Panc1 (cell line): ENCODE results near the gene PADI6. TPM values are rescaled to one million over a fixed set of nuclear protein-coding genes. Genes with fewer than 3 reads are reported as not detected.

ENCODE experiments used
- ATAC-seq: fragments of 200-7000 bp; cut with Tn5 transposase; 2 replicates; pipeline ENCODE4 v1.9.1; 2020; ENCODE audit warnings: mild to moderate bottlenecking, moderate library complexity
- BruUV-seq: library from RNA; stranded (reverse); fragments of 400-500 nt; replicated peaks from 2 replicates; lab custom pipeline; 2021; lab: Mats Ljungman, UMichigan
- CTCF ChIA-PET: fragments of 300-600 bp; sonication (Branson Sonifier 250); formaldehyde crosslinking; loops from one replicate; lab custom pipeline; 2022; ENCODE audit warnings: antibody characterized with exemption; lab: Charles Lee
- POLR2A ChIA-PET: fragments of 300-600 bp; sonication (Branson Sonifier 250); formaldehyde crosslinking; loops from one replicate; lab custom pipeline; 2022; ENCODE audit warnings: antibody characterized with exemption; lab: Charles Lee
- DNase-seq: peaks from one replicate; pipeline ENCODE4 v3.0.0-alpha.2; 2010; ENCODE audit warnings: low read depth, low spot score
- H3K27ac ChIP-seq: 2 replicates; pipeline ENCODE4 v1.5.1; 2011; ENCODE audit warnings: mild to moderate bottlenecking, low read length, inconsistent platforms
- H3K27me3 ChIP-seq: fragments of 200-500 bp; sonication (Bioruptor generic); 2 replicates; pipeline ENCODE4 v1.6.0; 2014; ENCODE audit warnings: low read length, inconsistent platforms; ENCODE audit not compliant: control insufficient read depth, insufficient read depth
- H3K36me3 ChIP-seq: fragments of 200-500 bp; sonication (Bioruptor generic); 2 replicates; pipeline ENCODE4 v1.5.1; 2014; ENCODE audit warnings: inconsistent platforms, mild to moderate bottlenecking, low read length, moderate library complexity; ENCODE audit not compliant: control insufficient read depth, insufficient read depth
- H3K4me1 ChIP-seq: 2 replicates; pipeline ENCODE4 v1.5.1; 2011; ENCODE audit warnings: inconsistent platforms, mild to moderate bottlenecking, low read length, moderate library complexity; ENCODE audit not compliant: control insufficient read depth, insufficient read depth
- H3K4me3 ChIP-seq, 2 experiments: 2 replicates each; pipeline ENCODE4 v1.5.1; 2011 to 2012; ENCODE audit warnings: low read depth in 2 of 2, low read length in 2 of 2, mild to moderate bottlenecking in 2 of 2, inconsistent platforms in 1 of 2, moderate library complexity in 1 of 2
- H3K9me3 ChIP-seq: fragments of 200-500 bp; sonication (Bioruptor generic); 2 replicates; pipeline ENCODE4 v1.5.1; 2014; ENCODE audit warnings: low read depth, mild to moderate bottlenecking, inconsistent platforms, low read length, moderate library complexity; ENCODE audit not compliant: control insufficient read depth, insufficient read depth
- POLR2AphosphoS5 ChIP-seq: IDR thresholded peaks from 2 replicates; pipeline ENCODE4 v1.6.1; 2012; ENCODE audit warnings: mild to moderate bottlenecking, low read depth, low read length, moderate library complexity
- SIN3A ChIP-seq: IDR thresholded peaks from 2 replicates; pipeline ENCODE4 v1.6.1; 2012; ENCODE audit warnings: low read depth, mild to moderate bottlenecking, low read length, moderate library complexity, borderline replicate concordance; ENCODE audit not compliant: insufficient read depth
- TCF7L2 ChIP-seq: IDR thresholded peaks from 2 replicates; pipeline ENCODE4 v1.6.1; 2011; ENCODE audit warnings: mild to moderate bottlenecking, low read depth, low read length, inconsistent platforms
- in situ Hi-C: cut with HindIII; loops from 2 replicates; pipeline ENCODE4 v1.10.0; 2016; ENCODE audit warnings: low sequenced_read_pairs, low pct_unique_long_range_greater_than_20kb
- intact Hi-C: fragments of 100-400 bp; cut with micrococcal nuclease; formaldehyde crosslinking; loops from one replicate; pipeline ENCODE4 v1.10.0; 2022; ENCODE audit not compliant: unreplicated experiment
- total RNA-seq: library from RNA; stranded (reverse); gene quantifications from one replicate; pipeline ENCODE4 v1.2.1, GENCODE V29; 2021; ENCODE audit not compliant: unreplicated experiment
- TF ChIP-seq, protein P1 (sequence below), 2 experiments: IDR thresholded peaks; 2 replicates each; pipeline ENCODE4 v1.6.1; 2011 to 2012; ENCODE audit warnings: low read depth in 2 of 2, control low read depth in 1 of 2, low read length in 1 of 2, mild to moderate bottlenecking in 1 of 2, moderate library complexity in 1 of 2; ENCODE audit not compliant: insufficient read depth in 1 of 2
- TF ChIP-seq, protein P2 (sequence below): fragments of 450-650 bp; IDR thresholded peaks from 2 replicates; pipeline ENCODE4 v1.5.1; 2017; ENCODE audit warnings: mild to moderate bottlenecking

PADI6 gene
- total RNA-seq, 1 experiment from 2014 or later, result not detected

DNA sequence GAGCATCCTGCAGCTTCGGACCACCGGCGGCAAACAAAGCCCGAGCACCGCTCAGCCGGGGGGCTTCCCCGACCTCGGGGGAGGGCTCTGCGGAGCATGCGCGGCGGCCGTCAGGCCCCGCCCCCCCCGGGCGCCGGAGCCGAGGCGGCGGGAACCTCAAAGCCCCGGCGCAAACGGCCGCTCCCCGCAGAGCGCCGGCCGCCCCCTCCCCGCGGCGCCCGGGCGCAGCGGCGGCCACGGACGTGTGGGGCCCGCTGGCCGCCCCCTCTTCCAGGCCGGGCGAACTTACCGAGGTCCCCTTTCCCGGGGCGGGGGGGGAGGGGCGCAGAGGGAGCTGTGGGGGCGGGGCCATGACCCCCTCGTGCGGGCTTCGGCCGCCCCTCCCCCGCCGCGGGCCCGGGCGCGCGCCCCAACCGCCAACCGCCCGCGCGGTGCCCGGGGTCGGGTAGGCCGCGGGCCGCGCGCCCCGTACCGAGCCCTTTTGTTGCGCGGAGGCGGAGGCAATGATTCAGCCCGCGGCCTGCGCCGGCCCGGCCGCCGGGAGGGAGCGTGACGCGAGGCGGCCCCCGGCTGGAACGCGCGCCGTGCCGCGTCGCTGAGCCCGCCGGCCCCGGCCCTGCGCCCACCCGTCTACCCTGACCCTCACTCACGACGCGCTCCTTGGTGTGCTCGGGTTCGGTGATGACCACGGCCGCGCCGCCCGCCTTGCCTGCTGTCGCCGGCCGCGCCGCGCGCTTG, 65.8 kb downstream of the PADI6 start:
- ChIA-PET POLR2A (interaction anchor here (0.6 kb wide), 1 partner anchor 227 kb away, joined by 3 read pairs; no protein-coding TSS in a partner anchor), CTCF (interaction anchor here (0.5 kb wide), 1 partner anchor 40 kb away, joined by 5 read pairs; no protein-coding TSS in a partner anchor)
- peak; percentile 71 for ATAC-seq
- intact Hi-C loops, result no loop called here
- TF ChIP-seq SIN3A (no peak), TCF7L2 (peak; percentile 58; the same call in 1 of the 2 replicates), POLR2AphosphoS5 (0 out of 2 replicates have a peak, but pooled peaks have one; percentile 26)
- TF ChIP-seq, protein P1, sequence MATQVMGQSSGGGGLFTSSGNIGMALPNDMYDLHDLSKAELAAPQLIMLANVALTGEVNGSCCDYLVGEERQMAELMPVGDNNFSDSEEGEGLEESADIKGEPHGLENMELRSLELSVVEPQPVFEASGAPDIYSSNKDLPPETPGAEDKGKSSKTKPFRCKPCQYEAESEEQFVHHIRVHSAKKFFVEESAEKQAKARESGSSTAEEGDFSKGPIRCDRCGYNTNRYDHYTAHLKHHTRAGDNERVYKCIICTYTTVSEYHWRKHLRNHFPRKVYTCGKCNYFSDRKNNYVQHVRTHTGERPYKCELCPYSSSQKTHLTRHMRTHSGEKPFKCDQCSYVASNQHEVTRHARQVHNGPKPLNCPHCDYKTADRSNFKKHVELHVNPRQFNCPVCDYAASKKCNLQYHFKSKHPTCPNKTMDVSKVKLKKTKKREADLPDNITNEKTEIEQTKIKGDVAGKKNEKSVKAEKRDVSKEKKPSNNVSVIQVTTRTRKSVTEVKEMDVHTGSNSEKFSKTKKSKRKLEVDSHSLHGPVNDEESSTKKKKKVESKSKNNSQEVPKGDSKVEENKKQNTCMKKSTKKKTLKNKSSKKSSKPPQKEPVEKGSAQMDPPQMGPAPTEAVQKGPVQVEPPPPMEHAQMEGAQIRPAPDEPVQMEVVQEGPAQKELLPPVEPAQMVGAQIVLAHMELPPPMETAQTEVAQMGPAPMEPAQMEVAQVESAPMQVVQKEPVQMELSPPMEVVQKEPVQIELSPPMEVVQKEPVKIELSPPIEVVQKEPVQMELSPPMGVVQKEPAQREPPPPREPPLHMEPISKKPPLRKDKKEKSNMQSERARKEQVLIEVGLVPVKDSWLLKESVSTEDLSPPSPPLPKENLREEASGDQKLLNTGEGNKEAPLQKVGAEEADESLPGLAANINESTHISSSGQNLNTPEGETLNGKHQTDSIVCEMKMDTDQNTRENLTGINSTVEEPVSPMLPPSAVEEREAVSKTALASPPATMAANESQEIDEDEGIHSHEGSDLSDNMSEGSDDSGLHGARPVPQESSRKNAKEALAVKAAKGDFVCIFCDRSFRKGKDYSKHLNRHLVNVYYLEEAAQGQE (IDR thresholded peaks at IDR 0.05; ENCODE audit: insufficient read depth in 1 of 2, low read depth in 2 of 2, low read length in 1 of 2), result no peak
- TF ChIP-seq, protein P2, sequence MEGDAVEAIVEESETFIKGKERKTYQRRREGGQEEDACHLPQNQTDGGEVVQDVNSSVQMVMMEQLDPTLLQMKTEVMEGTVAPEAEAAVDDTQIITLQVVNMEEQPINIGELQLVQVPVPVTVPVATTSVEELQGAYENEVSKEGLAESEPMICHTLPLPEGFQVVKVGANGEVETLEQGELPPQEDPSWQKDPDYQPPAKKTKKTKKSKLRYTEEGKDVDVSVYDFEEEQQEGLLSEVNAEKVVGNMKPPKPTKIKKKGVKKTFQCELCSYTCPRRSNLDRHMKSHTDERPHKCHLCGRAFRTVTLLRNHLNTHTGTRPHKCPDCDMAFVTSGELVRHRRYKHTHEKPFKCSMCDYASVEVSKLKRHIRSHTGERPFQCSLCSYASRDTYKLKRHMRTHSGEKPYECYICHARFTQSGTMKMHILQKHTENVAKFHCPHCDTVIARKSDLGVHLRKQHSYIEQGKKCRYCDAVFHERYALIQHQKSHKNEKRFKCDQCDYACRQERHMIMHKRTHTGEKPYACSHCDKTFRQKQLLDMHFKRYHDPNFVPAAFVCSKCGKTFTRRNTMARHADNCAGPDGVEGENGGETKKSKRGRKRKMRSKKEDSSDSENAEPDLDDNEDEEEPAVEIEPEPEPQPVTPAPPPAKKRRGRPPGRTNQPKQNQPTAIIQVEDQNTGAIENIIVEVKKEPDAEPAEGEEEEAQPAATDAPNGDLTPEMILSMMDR, result no peak
- Histone ChIP-seq H3K27ac (peak overlapping the region; percentile 92), H3K9me3 (no peaks in the 10 kb centered on the region), H3K36me3 (peaks cover 2% of the 10 kb centered on the region; the same call in 1 of the 2 replicates), H3K27me3 (no peaks in the 10 kb centered on the region), H3K4me1 (peaks cover 39% of the 10 kb centered on the region), H3K4me3 (peak overlapping the region; percentile 81 to 93)
- no TSS peak for BruUV-seq
- no peak for DNase-seq
- in situ Hi-C loops, result no loop called here

DNA sequence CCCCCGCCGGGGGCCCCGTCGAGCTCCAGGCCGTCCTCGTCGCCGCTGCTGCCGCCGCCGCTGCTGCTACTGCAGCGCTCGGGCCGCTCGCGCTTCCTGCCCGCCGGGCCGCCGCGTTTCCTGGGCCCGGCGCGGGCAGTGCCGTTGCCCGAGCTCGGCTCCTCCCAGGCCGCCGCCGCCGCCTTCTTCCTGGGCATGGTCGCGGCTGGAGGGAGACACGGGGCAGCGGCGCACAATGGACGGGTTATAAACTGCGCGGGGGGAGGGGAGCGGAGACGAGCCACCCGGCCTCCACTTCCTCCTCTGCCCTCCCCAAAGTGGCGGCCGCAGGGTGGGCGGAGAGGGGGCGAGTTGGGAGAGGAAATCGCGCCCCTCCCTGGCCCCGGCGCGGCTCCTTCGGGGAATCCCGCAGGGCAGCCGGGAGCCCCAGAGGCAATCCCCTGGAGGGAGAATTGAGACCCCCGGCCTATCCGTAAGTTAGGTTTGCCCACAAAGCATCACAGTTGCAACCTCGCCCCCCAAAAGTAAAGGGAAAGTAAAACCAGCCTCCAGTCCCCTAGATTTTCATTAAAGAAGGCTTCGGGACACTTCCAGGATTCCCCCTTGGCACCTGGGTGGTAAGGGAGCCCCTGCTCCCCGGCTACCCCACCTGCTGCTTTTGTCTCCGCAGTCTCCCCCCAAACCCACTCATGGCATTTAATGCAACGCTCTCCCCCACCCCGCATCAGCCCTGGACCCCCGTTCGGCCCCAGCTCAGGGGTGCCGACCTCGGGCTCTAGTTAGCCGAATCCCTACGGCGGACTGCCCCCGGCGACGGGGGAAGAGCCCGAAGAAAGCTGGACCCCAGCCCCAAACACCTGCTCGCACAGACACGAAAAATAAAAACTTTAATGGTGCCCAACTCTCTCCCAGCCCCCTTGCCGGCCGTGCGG, 66.6 kb downstream of the PADI6 start:
- DNase-seq (no peak), ATAC-seq (peak; percentile 69)
- Histone ChIP-seq H3K36me3 (peaks cover 2% of the 10 kb centered on the region; the same call in 1 of the 2 replicates), H3K27me3 (no peaks in the 10 kb centered on the region), H3K4me1 (peaks cover 43% of the 10 kb centered on the region), H3K27ac (peak overlapping the region; percentile 96), H3K9me3 (no peaks in the 10 kb centered on the region), H3K4me3 (peak overlapping the region; percentile 81 to 93)
- TF ChIP-seq, protein P2, result no peak
- TF ChIP-seq, protein P1 (IDR thresholded peaks at IDR 0.05; ENCODE audit: insufficient read depth in 1 of 2, low read depth in 2 of 2, low read length in 1 of 2), result no peak
- TF ChIP-seq SIN3A (peak; percentile 21; the same call in 1 of the 2 replicates), TCF7L2 (no peak), POLR2AphosphoS5 (peak; percentile 48)
- POLR2A ChIA-PET, result interaction anchor here (0.6 kb wide), 2 partner anchors 119 to 228 kb away, joined by 3 read pairs; no protein-coding TSS in a partner anchor
- intact Hi-C loops, result no loop called here
- CTCF ChIA-PET, result interaction anchor here (0.5 kb wide), 1 partner anchor 39 kb away, joined by 5 read pairs; no protein-coding TSS in a partner anchor
- in situ Hi-C loops, result no loop called here
- TSS peak; percentile 74 for BruUV-seq
